NT2/D1 (cell line): Measurements from ENCODE around the gene BRIP1.

Experiments used
- SUZ12 ChIP-seq: IDR thresholded peaks from 2 replicates; pipeline ENCODE4 v1.6.1; 2011; ENCODE audit not compliant: insufficient read length, insufficient read depth; ENCODE audit errors: extremely low read depth
- YY1 ChIP-seq: IDR thresholded peaks from 2 replicates; pipeline ENCODE4 v1.6.1; 2011; ENCODE audit not compliant: insufficient read length, insufficient read depth
- ZNF274 ChIP-seq: IDR thresholded peaks from 2 replicates; pipeline ENCODE4 v1.6.1; 2011; ENCODE audit warnings: mild to moderate bottlenecking, low read depth, low read length

- TF ChIP-seq ZNF274: no peak
- TF ChIP-seq SUZ12: no peak
- TF ChIP-seq YY1: no peak
Observed at GRCh38 chr17:61794242-61794641, 69.1 kb downstream of the BRIP1 start.
